Measurements from ENCODE around the gene DCST2. TPM values are rescaled to one million over a fixed set of nuclear protein-coding genes. Genes with fewer than 3 reads are reported as not detected.

DCST2 gene
- total and polyA plus RNA-seq, 10 of the 15 experiments (the other 5 are each of a cell fraction or from before 2014, with no cell fraction given) = 0.33 to 0.41 (median 0.36) TPM; not detected in 7

- Histone ChIP-seq H3K4me3 (no peak overlapping the region), H4K20me1 (ENCODE audit: control insufficient read depth, insufficient read depth) (no peaks in the 10 kb centered on the region), H3K27me3 (replicated peaks in 1 of 2; ENCODE audit: control insufficient read depth in 2 of 2, insufficient read depth in 2 of 2, low read length in 1 of 2) (no peaks in the 10 kb centered on the region; a peak in 1 of 4 replicates), H3K27ac (ENCODE audit: control insufficient read depth, insufficient read depth) (no peak overlapping the region), H3K36me3 (ENCODE audit: control insufficient read depth in 2 of 2, insufficient read depth in 2 of 2, low read length in 1 of 2) (no peaks in the 10 kb centered on the region), H3K4me1 (ENCODE audit: control insufficient read depth, insufficient read depth, low read length) (no peaks in the 10 kb centered on the region), H3K4me2 (ENCODE audit: control insufficient read depth, insufficient read depth) (no peak overlapping the region), H2AFZ (ENCODE audit: control insufficient read depth, low read depth, low read length) (no peak overlapping the region), H3K79me2 (ENCODE audit: control insufficient read depth, insufficient read depth, low read length) (no peaks in the 10 kb centered on the region), H3K9ac (ENCODE audit: control insufficient read depth, insufficient read depth, low read length) (no peak overlapping the region), H3K9me3 (replicated peaks; ENCODE audit: control insufficient read depth, insufficient read depth, low read length) (no peaks in the 10 kb centered on the region)
- ChIA-PET SMC1A (ENCODE audit: uncharacterized antibody, unreplicated experiment) (no interaction called here), POLR2A (no interaction called here), RAD21 (ENCODE audit: unreplicated experiment) (interaction anchor here (1.6 kb wide), 1 partner anchor 20 kb away, joined by 5 read pairs; no protein-coding TSS in a partner anchor), CTCF (interaction anchor here (1.2 to 2.8 kb wide), 3 partner anchors 26 to 170 kb away, joined by 3 to 9 read pairs (median 3); partner anchors contain the start of gene ADAM15)
- in situ Hi-C loops (cut with MboI) (no loop called here), intact Hi-C loops (cut with micrococcal nuclease; ENCODE audit: unreplicated experiment) (no loop called here)
- no peak; the same call in 2 of the 3 replicates for ATAC-seq
- TF ChIP-seq STAT3 (IDR thresholded peaks at IDR 0.05; ENCODE audit: low read depth, low read length) (no peak), TCF7 (IDR thresholded peaks at IDR 0.05; ENCODE audit: borderline replicate concordance) (no peak), GABPA (IDR thresholded peaks at IDR 0.05; ENCODE audit: low read depth) (no peak), ZNF274 (IDR thresholded peaks at IDR 0.05; ENCODE audit: insufficient read depth, insufficient read length) (no peak), PAX8 (IDR thresholded peaks at IDR 0.05) (no peak), NBN (IDR thresholded peaks at IDR 0.05) (no peak), SKIL (IDR thresholded peaks at IDR 0.05; ENCODE audit: low read depth, poor library complexity, severe bottlenecking) (no peak), HDAC2 (IDR thresholded peaks at IDR 0.05) (no peak), CBX3 (IDR thresholded peaks at IDR 0.05; ENCODE audit: borderline replicate concordance, low read depth) (no peak), TAF1 (IDR thresholded peaks at IDR 0.05; ENCODE audit: borderline replicate concordance, low read depth, low read length) (no peak), SUPT20H (IDR thresholded peaks at IDR 0.05; ENCODE audit: borderline replicate concordance, control insufficient read depth, low read depth, low read length) (no peak), ZNF687 (IDR thresholded peaks at IDR 0.05) (no peak), EGR1 (IDR thresholded peaks at IDR 0.05; ENCODE audit: borderline replicate concordance in 1 of 2, low read depth in 2 of 2, low read length in 2 of 2) (no peak), SREBF1 (IDR thresholded peaks at IDR 0.05; ENCODE audit: low read length) (no peak), CEBPB (IDR thresholded peaks at IDR 0.05; ENCODE audit: borderline replicate concordance in 1 of 2, low read depth in 2 of 2, low read length in 2 of 2) (no peak)
- no peak for FAIRE-seq
- no TSS peak for BruUV-seq (replicated peaks)
- 10% methylated on average over 5 of the region's 5 CpGs for WGBS (ENCODE audit: insufficient coverage, insufficient replicate concordance, low lambda C conversion rate, missing lambda C conversion rate)
- DNase-seq (ENCODE audit: low read depth, low spot score) = no peak
These were observed 10.0 kb downstream of the DCST2 start for GRCh38 chr1:155023627-155024026.
